Trophoblast cell (in vitro differentiated cells and primary cell): ENCODE results near the gene CBX7.
"Not testable (repeated sequence)": the region's sequence is repeated elsewhere in the genome, so short reads cannot be mapped to it uniquely, and the experiment has no call there.

Source experiments
- DNase-seq, 2 donors: peaks; one replicate each; pipeline ENCODE4 v3.0.0-alpha.2; 2016
- H2AFZ ChIP-seq: 2 replicates; pipeline ENCODE4 v1.6.1; 2013; ENCODE audit warnings: low read length, moderate library complexity, mild to moderate bottlenecking; ENCODE audit not compliant: insufficient read depth, poor library complexity
- H2AK5ac ChIP-seq: 2 replicates; pipeline ENCODE4 v1.6.1; 2013; ENCODE audit warnings: mild to moderate bottlenecking, low read length
- H2BK120ac ChIP-seq: 2 replicates; pipeline ENCODE4 v1.6.1; 2013; ENCODE audit warnings: low read length, mild to moderate bottlenecking, moderate library complexity; ENCODE audit not compliant: insufficient read depth, poor library complexity
- H2BK12ac ChIP-seq: 2 replicates; pipeline ENCODE4 v1.6.1; 2013; ENCODE audit warnings: mild to moderate bottlenecking, low read length, moderate library complexity
- H2BK5ac ChIP-seq: 2 replicates; pipeline ENCODE4 v1.6.1; 2013; ENCODE audit warnings: low read length, low read depth, moderate library complexity, mild to moderate bottlenecking; ENCODE audit not compliant: poor library complexity
- H3K14ac ChIP-seq: 2 replicates; pipeline ENCODE4 v1.6.1; 2013; ENCODE audit warnings: mild to moderate bottlenecking, low read length
- H3K18ac ChIP-seq: 2 replicates; pipeline ENCODE4 v1.6.1; 2013; ENCODE audit warnings: mild to moderate bottlenecking, low read length
- H3K23ac ChIP-seq: 2 replicates; pipeline ENCODE4 v1.6.1; 2013; ENCODE audit warnings: low read length
- H3K27ac ChIP-seq: 2 replicates; pipeline ENCODE4 v1.5.1; 2013; ENCODE audit warnings: low read depth, mild to moderate bottlenecking, inconsistent platforms, low read length, moderate library complexity
- H3K27me3 ChIP-seq: 2 replicates; pipeline ENCODE4 v1.6.1; 2013; ENCODE audit warnings: inconsistent platforms, mild to moderate bottlenecking, low read length, moderate library complexity; ENCODE audit not compliant: insufficient read depth
- H3K36me3 ChIP-seq, 2 experiments: 1 replicate in 1 of 2; 2 replicates in 1 of 2; pipeline ENCODE4 v1.6.1; 2013; ENCODE audit warnings: low read length in 2 of 2, mild to moderate bottlenecking in 2 of 2, moderate library complexity in 1 of 2; ENCODE audit not compliant: insufficient read depth in 2 of 2, control insufficient read depth in 1 of 2
- H3K4ac ChIP-seq: 2 replicates; pipeline ENCODE4 v1.6.1; 2013; ENCODE audit warnings: low read depth, mild to moderate bottlenecking, low read length, moderate library complexity
- H3K4me1 ChIP-seq, 2 experiments: 1 replicate in 1 of 2; 2 replicates in 1 of 2; pipeline ENCODE4 v1.6.1; 2013; ENCODE audit warnings: low read length in 2 of 2, mild to moderate bottlenecking in 2 of 2, moderate library complexity in 1 of 2; ENCODE audit not compliant: insufficient read depth in 2 of 2, control insufficient read depth in 1 of 2
- H3K4me2 ChIP-seq: 2 replicates; pipeline ENCODE4 v1.6.1; 2013; ENCODE audit warnings: inconsistent platforms, mild to moderate bottlenecking, low read length, moderate library complexity
- H3K4me3 ChIP-seq: 2 replicates; pipeline ENCODE4 v1.5.1; 2013; ENCODE audit warnings: mild to moderate bottlenecking, low read depth, low read length, inconsistent platforms
- H3K79me1 ChIP-seq: one replicate; pipeline ENCODE4 v1.6.1; 2013; ENCODE audit warnings: low read length
- H3K79me2 ChIP-seq: 2 replicates; pipeline ENCODE4 v1.6.1; 2013; ENCODE audit warnings: low read length, mild to moderate bottlenecking; ENCODE audit not compliant: control insufficient read depth, insufficient read depth, poor library complexity
- H3K9ac ChIP-seq: 2 replicates; pipeline ENCODE4 v1.6.1; 2013; ENCODE audit warnings: mild to moderate bottlenecking, low read length
- H3K9me3 ChIP-seq: 2 replicates; pipeline ENCODE4 v1.6.1; 2013; ENCODE audit warnings: low read depth, mild to moderate bottlenecking, control low read depth, inconsistent platforms, low read length; ENCODE audit not compliant: insufficient read depth
- H4K12ac ChIP-seq: 2 replicates; pipeline ENCODE4 v1.6.1; 2013; ENCODE audit warnings: low read depth, mild to moderate bottlenecking, low read length, moderate library complexity
- H4K8ac ChIP-seq: 2 replicates; pipeline ENCODE4 v1.6.1; 2013; ENCODE audit warnings: low read depth, mild to moderate bottlenecking, low read length, moderate library complexity
- H4K91ac ChIP-seq: one replicate; pipeline ENCODE4 v1.6.1; 2013; ENCODE audit warnings: low read depth, mild to moderate bottlenecking, low read length, moderate library complexity
- WGBS: extraction: QIAGEN DNeasy Blood & Tissue Kit; methylation state at CpG from one replicate; pipeline ENCODE4 v1.1.7; 2013; ENCODE audit warnings: missing lambda C conversion rate; ENCODE audit not compliant: insufficient read length, insufficient coverage; ENCODE audit errors: extremely low coverage; 5-methylcytosine and 5-hydroxymethylcytosine counted together

The CBX7 gene

DNA sequence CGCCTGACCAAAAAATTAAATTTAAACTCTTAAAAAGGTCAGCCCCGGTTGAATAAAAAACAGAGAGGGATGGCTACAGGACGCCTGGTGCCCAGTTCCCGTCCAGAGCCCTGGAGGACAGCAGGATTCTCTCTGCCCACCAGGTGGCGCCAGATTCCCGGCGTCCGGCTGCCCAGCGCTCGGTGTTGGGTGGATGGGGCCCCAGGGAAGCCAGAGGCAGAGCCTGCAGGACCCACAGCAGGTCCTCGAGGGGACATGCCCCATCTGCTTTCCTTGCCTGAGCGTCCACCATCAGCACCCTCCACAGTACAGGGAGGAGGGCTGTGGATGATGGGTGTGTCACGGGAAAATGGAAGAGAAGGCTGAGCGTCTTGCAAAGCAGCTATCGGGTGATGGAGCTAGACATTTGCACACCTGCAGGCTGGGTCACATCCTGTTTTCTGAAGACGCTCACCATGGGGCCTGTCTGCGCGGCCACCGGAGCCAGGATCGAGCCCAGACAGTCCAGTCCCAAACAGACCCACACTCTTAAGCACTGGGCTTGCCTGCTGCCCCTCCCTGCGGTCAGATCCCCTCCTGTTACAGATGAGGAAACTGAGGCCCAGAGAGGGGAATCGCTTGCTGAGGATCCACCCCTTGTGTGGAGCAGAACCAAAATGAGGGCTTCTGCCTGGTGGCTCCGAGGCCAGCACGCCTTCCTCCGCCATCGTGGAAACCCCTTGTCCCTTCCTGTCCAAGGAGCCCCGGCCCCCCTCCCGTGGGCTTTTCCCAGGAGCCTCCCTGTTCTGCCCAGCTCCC is 18.5 kb upstream of the CBX7 start:
- Histone ChIP-seq H3K18ac (peak overlapping the region; percentile 56), H3K4me3 (no peak overlapping the region)
- no CpG with 5 or more reads among the region's 28 CpGs for WGBS

DNA sequence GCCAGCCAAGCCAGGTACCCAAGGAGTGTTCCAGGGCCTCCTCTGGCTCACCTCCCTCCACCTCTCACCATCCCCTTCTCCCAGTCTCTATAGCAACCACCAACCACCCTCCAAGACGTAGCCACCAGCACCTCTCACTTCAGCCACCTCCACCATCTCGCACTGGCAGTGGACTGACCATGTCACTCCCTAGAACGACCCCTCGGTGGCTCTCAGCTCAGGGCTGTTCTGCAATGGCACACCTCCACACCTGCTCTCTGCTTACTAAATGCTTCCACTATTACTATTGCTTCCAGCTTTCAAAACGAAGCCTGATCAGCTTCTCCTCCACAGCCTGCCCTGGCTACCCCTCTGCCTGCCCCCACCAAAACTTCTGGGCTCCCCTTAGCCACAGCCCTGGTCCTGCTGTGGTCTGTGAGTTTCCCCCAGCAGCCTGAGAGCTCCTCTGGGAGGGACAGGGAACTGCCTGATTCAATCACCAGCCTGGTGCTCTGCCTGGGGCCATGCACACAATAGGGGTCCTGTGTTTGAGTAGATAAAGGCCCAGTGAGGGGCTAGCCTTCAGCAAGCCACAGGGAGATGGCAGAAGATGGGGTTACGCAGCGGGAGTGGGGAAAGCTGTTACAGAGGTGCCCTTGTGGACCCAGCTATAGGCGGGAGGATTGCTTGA is 17.5 kb upstream of the CBX7 start:
- Histone ChIP-seq H4K91ac (peak overlapping the region; percentile 20), H3K79me1 (peaks cover 29% of the 10 kb centered on the region), H3K27ac (no peak overlapping the region), H3K4me2 (no peak overlapping the region), H2BK120ac (peak overlapping the region; percentile 1), H3K9me3 (no peaks in the 10 kb centered on the region), H4K8ac (no peak overlapping the region), H3K27me3 (no peaks in the 10 kb centered on the region), H3K18ac (no peak overlapping the region), H3K79me2 (peaks cover 4% of the 10 kb centered on the region), H3K4me3 (no peak overlapping the region), H3K4me1 (peaks cover 20 to 21% of the 10 kb centered on the region in 2 experiments), H3K23ac (no peak overlapping the region), H3K9ac (no peak overlapping the region), H3K14ac (no peak overlapping the region), H2AK5ac (peak overlapping the region; percentile 17), H2BK5ac (no peak overlapping the region), H3K36me3 (no peaks in the 10 kb centered on the region), H2BK12ac (peak overlapping the region; percentile 68), H2AFZ (no peak overlapping the region), H4K12ac (no peak overlapping the region), H3K4ac (no peak overlapping the region)
- DNase-seq, result no peak
- WGBS, result no CpG with 5 or more reads among the region's 8 CpGs

More for the DNA sequence above, 18.5 kb upstream of the CBX7 start:
- Histone ChIP-seq H3K27ac (peak overlapping the region; percentile 36), H2BK12ac (peak overlapping the region; percentile 97), H2BK120ac (peak overlapping the region; percentile 89), H3K9ac (no peak overlapping the region), H4K12ac (peak overlapping the region; percentile 38), H3K23ac (no peak overlapping the region), H3K14ac (peak overlapping the region; percentile 86), H4K91ac (peak overlapping the region; percentile 94), H3K79me2 (peaks cover 14% of the 10 kb centered on the region), H3K9me3 (no peaks in the 10 kb centered on the region), H2AK5ac (peak overlapping the region; percentile 99), H3K4ac (peak overlapping the region; percentile 75), H3K4me1 (peaks cover 31 to 32% of the 10 kb centered on the region in 2 experiments), H3K4me2 (peak overlapping the region; percentile 7), H3K36me3 (no peaks in the 10 kb centered on the region), H3K27me3 (no peaks in the 10 kb centered on the region), H4K8ac (peak overlapping the region; percentile 8), H2BK5ac (peak overlapping the region; percentile 81), H3K79me1 (peaks cover 40% of the 10 kb centered on the region), H2AFZ (peak overlapping the region; percentile 37)
- DNase-seq, result peak; percentile 80 to 89

DNA sequence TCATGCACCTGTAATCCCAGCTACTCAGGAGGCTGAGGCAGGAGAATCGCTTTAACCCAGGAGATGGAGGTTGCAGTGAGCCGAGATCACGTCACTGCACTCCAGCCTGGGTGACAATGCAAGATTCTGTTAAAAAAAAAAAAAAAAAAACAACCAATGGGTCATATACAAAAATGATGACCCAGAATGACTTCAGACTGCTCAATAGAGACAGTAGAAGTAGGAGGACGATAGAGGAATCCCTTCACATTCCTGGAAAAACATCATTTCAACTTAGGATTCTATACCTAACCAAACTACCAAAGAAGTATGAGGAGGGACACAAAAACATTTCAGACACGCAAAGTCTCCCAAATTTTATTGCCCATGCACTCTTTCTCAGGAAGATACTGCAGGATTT is 14.1 kb upstream of the CBX7 start:
- Histone ChIP-seq H3K27me3 (no peaks in the 10 kb centered on the region), H3K9ac (no peak overlapping the region), H3K18ac (no peak overlapping the region), H3K14ac (no peak overlapping the region), H3K23ac (no peak overlapping the region), H2BK12ac (no peak overlapping the region), H3K4me3 (no peak overlapping the region), H4K8ac (no peak overlapping the region), H2AK5ac (no peak overlapping the region), H2BK120ac (no peak overlapping the region), H4K91ac (no peak overlapping the region), H3K79me1 (peaks cover 7% of the 10 kb centered on the region), H4K12ac (no peak overlapping the region), H3K36me3 (no peaks in the 10 kb centered on the region), H3K9me3 (no peaks in the 10 kb centered on the region), H2AFZ (no peak overlapping the region), H3K79me2 (peaks cover 2% of the 10 kb centered on the region), H3K4me1 (peaks cover 5 to 8% of the 10 kb centered on the region in 2 experiments), H3K27ac (no peak overlapping the region), H2BK5ac (no peak overlapping the region), H3K4me2 (no peak overlapping the region), H3K4ac (no peak overlapping the region)
- WGBS, result no CpG with 5 or more reads among the region's 5 CpGs
- DNase-seq, result no peak

DNA sequence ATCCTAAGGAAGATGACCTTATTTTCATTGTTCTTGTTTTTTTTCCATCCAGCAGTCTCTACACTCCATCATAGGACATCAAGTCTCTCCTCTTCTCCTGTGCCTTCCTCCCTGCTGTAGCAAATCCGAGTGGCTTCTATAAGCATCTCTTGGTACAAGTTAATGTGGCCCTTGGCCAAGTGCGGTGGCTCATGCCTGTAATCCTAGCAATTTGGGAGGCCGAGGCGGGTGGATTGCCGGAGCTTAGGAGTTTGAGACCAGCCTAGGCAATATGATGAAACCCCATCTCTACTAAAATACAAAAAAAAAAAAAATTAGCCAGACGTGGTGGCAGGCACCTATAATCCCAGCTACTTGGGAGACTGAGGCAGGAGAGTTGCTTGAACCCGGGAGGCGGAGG is 3.6 kb upstream of the CBX7 start:
- no CpG with 5 or more reads among the region's 8 CpGs for WGBS
- not testable (repeated sequence) for H4K8ac ChIP-seq

More for the DNA sequence above, 3.6 kb upstream of the CBX7 start:
- not testable (repeated sequence) for H3K27me3 ChIP-seq, DNase-seq, H3K4me3 ChIP-seq, H3K79me1 ChIP-seq, H3K4me1 ChIP-seq, H3K27ac ChIP-seq, H3K9me3 ChIP-seq, H3K4me2 ChIP-seq, H3K36me3 ChIP-seq, H4K91ac ChIP-seq, H3K4ac ChIP-seq, H3K18ac ChIP-seq, H2AFZ ChIP-seq, H3K9ac ChIP-seq, H3K23ac ChIP-seq, H2BK5ac ChIP-seq, H2BK12ac ChIP-seq, H4K12ac ChIP-seq, H3K14ac ChIP-seq, H2BK120ac ChIP-seq, H3K79me2 ChIP-seq, H2AK5ac ChIP-seq
